ENCODE results near the gene RTL10.
A peak's percentile ranks its signal among the peaks of the same experiment; 100 is the strongest.

RTL10 gene

DNA sequence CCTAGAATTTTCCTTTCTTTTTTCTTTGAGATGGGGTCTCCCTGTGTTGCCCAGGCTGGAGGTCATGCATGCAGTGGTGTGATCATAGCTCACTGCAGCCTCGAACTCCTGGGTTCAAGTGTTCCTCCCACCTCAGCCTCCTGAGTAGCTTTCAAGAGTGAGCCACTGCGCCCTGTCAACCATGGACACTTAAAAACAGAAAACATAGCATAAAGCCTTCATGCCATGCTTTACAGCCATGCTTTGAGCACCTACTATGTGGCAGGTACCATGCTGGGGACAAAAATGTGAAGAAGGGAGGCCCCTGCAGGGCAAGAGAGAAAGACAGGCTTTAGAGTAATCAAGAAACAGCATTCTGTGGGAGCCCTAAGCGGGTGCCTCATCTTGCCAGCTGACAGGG is 13.7 kb upstream of the RTL10 start:
- Mint-ChIP-seq H3K9me3 (no peaks in the 10 kb centered on the region), H3K27me3 (no peaks in the 10 kb centered on the region), H3K27ac (peak overlapping the region in 1 of 2 donors; percentile 75), H3K4me3 (no peak overlapping the region), H3K36me3 (ENCODE audit: insufficient read depth) (no peaks in the 10 kb centered on the region), H3K4me1 (ENCODE audit: low read depth in 2 of 2) (peaks cover 0 to 3% of the 10 kb centered on the region in 2 donors)
- DNase-seq (no peak), ATAC-seq (replicated peaks) (no peak)

GRCh38 chr22:19867617-19868016 is 12.9 kb upstream of the RTL10 start:
- DNase-seq: no peak
- Mint-ChIP-seq H3K4me3 (no peak overlapping the region), H3K36me3 (ENCODE audit: insufficient read depth) (no peaks in the 10 kb centered on the region), H3K27me3 (no peaks in the 10 kb centered on the region), H3K4me1 (ENCODE audit: low read depth in 2 of 2) (peaks cover 0 to 3% of the 10 kb centered on the region in 2 donors), H3K9me3 (no peaks in the 10 kb centered on the region), H3K27ac (no peak overlapping the region)
- no peak for ATAC-seq (replicated peaks)

GRCh38 chr22:19866665-19867009 is 12.0 kb upstream of the RTL10 start:
- H3K4me3 Mint-ChIP-seq: no peak overlapping the region
- DNase-seq (no peak), ATAC-seq (replicated peaks) (no peak)
- no peak overlapping the region for H3K27ac Mint-ChIP-seq
- no peaks in the 10 kb centered on the region for H3K27me3 Mint-ChIP-seq
- H3K36me3 Mint-ChIP-seq (ENCODE audit: insufficient read depth): no peaks in the 10 kb centered on the region
- H3K4me1 Mint-ChIP-seq (ENCODE audit: low read depth in 2 of 2): peaks cover 0 to 3% of the 10 kb centered on the region in 2 donors
- H3K9me3 Mint-ChIP-seq: no peaks in the 10 kb centered on the region

GRCh38 chr22:19865141-19865829 is 10.6 kb upstream of the RTL10 start:
- Mint-ChIP-seq H3K27me3 (no peaks in the 10 kb centered on the region), H3K4me3 (no peak overlapping the region), H3K4me1 (ENCODE audit: low read depth in 2 of 2) (peaks cover 0 to 3% of the 10 kb centered on the region in 2 donors), H3K36me3 (ENCODE audit: insufficient read depth) (no peaks in the 10 kb centered on the region), H3K27ac (no peak overlapping the region), H3K9me3 (no peaks in the 10 kb centered on the region)
- ATAC-seq (replicated peaks) (no peak), DNase-seq (no peak)

- peak overlapping the region in 1 of 2 donors; percentile 31 for H3K27ac Mint-ChIP-seq
- no peaks in the 10 kb centered on the region for H3K36me3 Mint-ChIP-seq (ENCODE audit: insufficient read depth)
Observed at GRCh38 chr22:19864538-19865106, 9.9 kb upstream of the RTL10 start.

GRCh38 chr22:19863571-19863970 is 8.9 kb upstream of the RTL10 start:
- Mint-ChIP-seq H3K4me1 (ENCODE audit: low read depth in 2 of 2) (peaks cover 0 to 3% of the 10 kb centered on the region in 2 donors), H3K36me3 (ENCODE audit: insufficient read depth) (no peaks in the 10 kb centered on the region), H3K27ac (no peak overlapping the region), H3K27me3 (no peaks in the 10 kb centered on the region), H3K4me3 (no peak overlapping the region), H3K9me3 (no peaks in the 10 kb centered on the region)
- no peak for DNase-seq
- ATAC-seq (replicated peaks): no peak

More at GRCh38 chr22:19864538-19865106, 9.9 kb upstream of the RTL10 start:
- Mint-ChIP-seq H3K4me3 (no peak overlapping the region), H3K9me3 (no peaks in the 10 kb centered on the region), H3K4me1 (ENCODE audit: low read depth in 2 of 2) (peaks cover 0 to 3% of the 10 kb centered on the region in 2 donors), H3K27me3 (no peaks in the 10 kb centered on the region)
- ATAC-seq (replicated peaks): no peak
- DNase-seq: no peak

DNA sequence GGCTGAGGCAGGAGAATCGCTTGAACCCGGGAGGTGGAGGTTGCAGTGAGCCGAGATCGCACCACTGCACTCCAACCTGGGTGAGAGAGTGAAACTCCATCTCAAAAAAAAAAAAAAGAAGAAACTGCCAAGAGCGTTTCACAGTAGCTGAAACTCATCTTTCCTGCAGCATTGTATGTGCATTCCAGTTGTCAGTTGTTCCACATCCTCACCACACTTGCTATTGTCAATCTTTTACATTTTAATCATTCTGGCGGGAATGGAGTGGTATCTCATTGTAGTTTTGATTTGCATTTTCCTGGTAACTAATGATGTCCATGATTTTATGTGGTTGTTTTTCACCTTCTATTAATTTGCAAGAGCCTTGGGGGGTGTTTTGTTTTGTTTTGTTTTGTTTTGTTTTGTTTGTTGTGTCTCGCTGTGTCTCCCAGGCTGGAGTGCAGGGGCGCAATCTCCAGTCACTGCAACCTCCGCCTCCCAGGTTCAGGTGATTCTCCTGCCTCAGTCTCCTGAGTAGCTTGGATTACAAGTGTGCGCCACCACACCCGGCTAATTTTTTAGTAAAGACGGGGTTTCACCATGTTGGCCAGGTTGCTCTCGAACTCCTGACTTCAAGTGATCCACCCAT is 8.1 kb upstream of the RTL10 start:
- no peaks in the 10 kb centered on the region for H3K27me3 Mint-ChIP-seq
- no peak overlapping the region for H3K27ac Mint-ChIP-seq
- no peaks in the 10 kb centered on the region for H3K9me3 Mint-ChIP-seq
- ATAC-seq (replicated peaks): no peak
- peaks cover 0 to 3% of the 10 kb centered on the region in 2 donors for H3K4me1 Mint-ChIP-seq (ENCODE audit: low read depth in 2 of 2)
- DNase-seq: no peak
- peaks cover 2% of the 10 kb centered on the region for H3K36me3 Mint-ChIP-seq (ENCODE audit: insufficient read depth)
- no peak overlapping the region for H3K4me3 Mint-ChIP-seq

GRCh38 chr22:19859861-19860510 is 5.3 kb upstream of the RTL10 start:
- Mint-ChIP-seq H3K27me3 (no peaks in the 10 kb centered on the region), H3K4me3 (no peak overlapping the region), H3K4me1 (ENCODE audit: low read depth in 2 of 2) (peaks cover 6 to 11% of the 10 kb centered on the region in 2 donors), H3K36me3 (ENCODE audit: insufficient read depth) (peaks cover 2% of the 10 kb centered on the region), H3K9me3 (no peaks in the 10 kb centered on the region), H3K27ac (no peak overlapping the region)
- ATAC-seq (replicated peaks) (no peak), DNase-seq (no peak)

- Mint-ChIP-seq H3K4me3 (no peak overlapping the region), H3K36me3 (ENCODE audit: insufficient read depth) (peaks cover 8% of the 10 kb centered on the region), H3K9me3 (no peaks in the 10 kb centered on the region), H3K4me1 (ENCODE audit: low read depth in 2 of 2) (peaks cover 24 to 26% of the 10 kb centered on the region in 2 donors), H3K27me3 (no peaks in the 10 kb centered on the region), H3K27ac (peak overlapping the region; percentile 33 to 92)
- ATAC-seq (replicated peaks) (no peak), DNase-seq (no peak)
Observed at GRCh38 chr22:19857382-19857781, 2.7 kb upstream of the RTL10 start.

DNA sequence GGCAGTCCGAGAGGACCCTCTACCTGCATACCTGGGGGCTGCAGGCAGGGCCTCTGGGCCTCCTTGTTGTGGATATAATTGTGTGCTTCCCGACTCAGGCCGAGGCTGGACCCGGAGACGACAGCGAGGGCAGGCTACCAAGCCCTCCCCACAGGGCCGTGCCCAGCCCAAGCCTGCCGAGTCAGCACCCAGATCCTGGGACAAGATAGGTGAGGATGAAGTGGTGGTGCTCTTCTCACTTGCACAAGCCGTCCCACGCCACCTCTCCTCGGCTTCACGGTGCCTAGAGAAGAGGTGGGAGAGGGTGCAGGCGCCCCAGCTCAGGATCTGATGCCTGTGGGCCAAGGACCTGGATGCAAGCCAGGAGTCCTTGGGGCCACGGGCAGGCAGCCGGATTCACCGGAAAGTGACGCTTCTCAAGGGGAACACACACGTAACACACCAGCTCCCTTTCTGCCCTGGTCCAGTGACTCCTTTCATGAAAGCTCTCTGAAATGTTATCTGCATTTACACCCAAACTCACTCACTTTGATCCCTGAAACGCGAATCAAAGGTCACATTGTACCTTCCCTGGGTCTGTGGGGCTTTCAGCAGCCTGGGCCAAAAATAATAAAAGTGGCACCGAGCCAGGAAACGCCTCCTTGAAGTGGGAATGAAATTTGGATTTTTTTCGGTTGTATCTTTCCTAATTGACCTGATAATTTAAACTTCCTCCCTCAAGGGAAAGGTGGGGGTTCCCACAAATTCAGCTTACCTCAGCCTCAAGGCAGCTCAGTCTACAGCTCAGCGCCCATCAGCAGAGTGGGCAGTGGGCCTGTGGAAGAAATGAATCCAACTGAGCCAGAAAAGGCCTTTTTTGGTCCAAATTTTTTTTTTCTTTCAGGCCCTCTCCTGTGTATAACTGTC is 1.1 kb upstream of the RTL10 start:
- Mint-ChIP-seq H3K4me3 (peak overlapping the region; percentile 96 to 97), H3K4me1 (ENCODE audit: low read depth in 2 of 2) (peaks cover 30 to 31% of the 10 kb centered on the region in 2 donors), H3K36me3 (ENCODE audit: insufficient read depth) (peaks cover 12% of the 10 kb centered on the region), H3K27ac (peak overlapping the region; percentile 92 to 94), H3K27me3 (no peaks in the 10 kb centered on the region), H3K9me3 (no peaks in the 10 kb centered on the region)
- peak; percentile 20 for ATAC-seq (replicated peaks)
- peak in 1 of 3 experiments; percentile 21 for DNase-seq

DNA sequence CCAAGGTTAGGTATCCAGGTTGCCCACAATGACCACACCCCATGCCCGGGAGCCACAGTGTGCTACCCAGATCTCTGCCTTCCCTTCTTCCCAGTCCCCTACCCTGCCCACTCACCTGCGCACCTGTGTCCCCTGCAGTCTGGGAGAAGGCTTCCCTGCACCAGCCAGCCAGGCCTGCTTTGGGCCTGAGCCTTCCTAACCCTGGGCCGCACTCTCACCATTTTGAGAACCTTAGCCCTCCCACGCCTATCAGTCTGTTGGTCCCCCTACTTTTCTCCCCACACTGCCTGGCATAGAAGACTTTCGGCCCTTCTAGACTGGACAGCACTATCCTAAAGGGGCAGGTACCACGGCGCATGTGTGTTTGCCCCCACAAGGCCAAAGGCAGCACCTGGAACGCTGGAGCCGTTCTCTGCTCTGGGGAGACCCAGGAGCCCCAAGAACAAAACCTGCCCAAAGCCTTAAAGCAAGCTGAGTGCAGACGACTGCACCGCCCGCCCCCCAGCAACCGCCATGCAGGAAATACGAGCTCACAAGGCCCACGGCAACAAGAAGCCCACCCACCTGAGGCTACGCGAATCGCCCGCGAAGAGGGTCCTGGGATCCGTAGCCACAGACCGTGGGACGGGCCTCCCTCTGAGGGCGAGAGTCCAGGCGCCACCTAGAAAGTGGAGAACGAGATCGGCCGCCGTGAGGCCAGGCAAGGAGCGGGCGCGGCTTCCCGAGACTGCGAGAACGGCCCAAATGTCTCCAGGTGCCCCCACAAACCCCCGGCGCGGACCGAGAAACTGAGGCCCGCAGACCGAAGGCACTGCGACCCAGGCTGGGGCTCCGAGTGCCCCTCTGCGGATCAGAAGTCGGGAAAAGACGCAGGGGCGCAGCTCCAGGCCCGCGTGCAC is 546 bp downstream of the RTL10 start:
- peak overlapping the region; percentile 96 to 97 for H3K4me3 Mint-ChIP-seq
- no peaks in the 10 kb centered on the region for H3K27me3 Mint-ChIP-seq
- DNase-seq (peak in 1 of 3 experiments; percentile 10), ATAC-seq (replicated peaks) (no peak)
- H3K9me3 Mint-ChIP-seq: no peaks in the 10 kb centered on the region
- peak overlapping the region; percentile 92 to 94 for H3K27ac Mint-ChIP-seq
- peaks cover 17% of the 10 kb centered on the region for H3K36me3 Mint-ChIP-seq (ENCODE audit: insufficient read depth)
- H3K4me1 Mint-ChIP-seq (ENCODE audit: low read depth in 2 of 2): peaks cover 35 to 40% of the 10 kb centered on the region in 2 donors

All from effector memory CD8-positive, alpha-beta T cell (primary cell).